HK-2 (cell line): Measurements from ENCODE around the gene TM7SF2.
"Not testable (repeated sequence)": the region's sequence is repeated elsewhere in the genome, so short reads cannot be mapped to it uniquely, and the experiment has no call there.

ENCODE experiments used
- DNase-seq: peaks from one replicate; pipeline ENCODE4 v3.0.0-alpha.2; 2018; ENCODE audit not compliant: unreplicated experiment

TM7SF2 gene

DNA sequence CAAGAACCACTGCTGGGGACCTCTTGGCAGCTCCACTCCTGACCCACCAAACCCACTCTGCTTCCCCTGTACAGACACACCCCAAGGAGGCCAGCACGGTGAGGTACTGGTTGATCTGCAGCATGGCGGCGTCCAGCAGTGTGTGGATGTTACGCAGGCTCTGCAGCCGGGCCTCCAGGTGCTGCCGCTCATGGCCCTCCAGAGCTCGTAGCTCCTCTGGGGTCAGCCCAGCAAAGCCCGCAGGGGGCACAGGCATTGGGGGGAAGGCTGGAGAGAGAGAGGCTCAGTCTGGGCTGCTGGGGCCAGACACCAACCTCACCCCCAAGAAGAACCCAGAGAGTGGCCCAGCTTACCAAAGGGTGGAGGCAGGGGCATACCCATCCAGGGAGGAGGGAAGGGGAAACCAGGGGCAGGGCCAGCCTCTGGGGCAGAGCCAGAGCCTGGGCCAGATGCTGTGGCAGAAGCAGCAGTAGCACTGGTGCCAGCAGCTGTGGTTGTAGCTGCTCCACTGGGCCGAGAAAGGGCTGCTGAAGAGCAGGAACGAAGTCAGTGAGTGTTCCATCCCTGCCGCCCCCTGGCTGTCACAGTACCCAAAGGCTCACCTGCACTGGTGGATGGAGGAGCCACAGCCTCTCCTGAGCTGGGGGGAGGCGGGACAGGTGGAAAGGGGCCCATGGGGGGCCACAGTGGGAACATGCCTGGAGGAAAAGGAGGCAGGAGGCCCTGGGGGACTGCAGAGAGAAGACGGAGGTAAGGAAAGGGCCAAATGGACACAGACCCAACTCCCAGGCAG is 18.2 kb downstream of the TM7SF2 start:
- no peak for DNase-seq

DNA sequence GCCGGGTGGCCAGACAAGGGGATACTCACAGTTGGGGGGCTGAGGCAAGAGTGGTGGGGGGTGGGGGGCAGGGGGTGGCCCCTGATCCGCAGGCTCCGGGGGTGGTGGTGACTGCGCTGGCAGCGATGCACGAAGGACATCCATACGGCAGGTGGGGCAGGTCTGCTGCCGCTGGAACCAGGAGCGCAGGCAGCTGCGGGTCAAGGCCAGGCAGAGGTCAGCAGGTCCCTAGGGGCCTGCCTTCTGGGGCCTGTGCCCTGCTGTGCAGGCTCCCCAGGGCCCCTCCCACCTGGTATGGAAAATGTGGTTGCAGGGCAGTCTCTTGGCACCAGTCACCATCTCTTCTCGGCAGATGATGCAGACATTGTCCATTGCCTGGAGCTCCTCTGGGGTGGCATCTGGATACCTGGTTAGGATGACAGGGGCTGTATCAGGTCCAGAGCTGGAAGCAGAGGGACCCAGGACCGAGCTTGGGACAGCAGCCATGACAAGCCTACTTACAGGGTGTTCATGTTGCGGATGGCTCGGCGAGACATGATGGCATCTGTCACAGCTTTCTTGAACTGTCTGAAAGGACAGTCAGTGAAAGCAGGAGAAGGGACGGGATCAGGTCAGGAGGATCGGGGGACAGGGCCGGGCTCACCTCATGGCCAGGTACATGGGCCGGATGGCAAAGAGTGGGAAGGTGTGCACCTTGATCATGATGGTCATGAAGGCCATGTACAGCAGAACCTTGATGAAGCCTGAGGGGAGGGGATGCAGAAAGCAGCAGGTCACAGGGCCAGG is 19.2 kb downstream of the TM7SF2 start:
- no peak for DNase-seq

DNA sequence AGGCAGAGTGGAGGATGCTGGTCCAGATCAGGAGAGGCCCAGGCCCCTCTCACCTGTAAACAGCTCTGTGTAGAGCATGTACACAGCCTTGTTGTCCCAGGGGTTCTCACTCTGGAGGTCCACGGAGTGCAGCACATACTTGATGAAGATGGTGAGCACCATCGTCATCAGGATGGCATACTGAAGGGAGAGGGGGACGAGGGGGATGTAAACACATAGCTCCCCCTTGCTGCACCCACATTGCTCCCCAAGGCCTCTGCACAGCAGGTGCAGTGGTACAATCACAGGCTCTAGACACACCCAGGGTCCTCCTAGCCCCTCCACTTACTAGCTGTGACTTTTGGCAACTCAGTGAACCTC is 19.7 kb downstream of the TM7SF2 start:
- DNase-seq: no peak

GRCh38 chr11:65131895-65132237 is 20.2 kb downstream of the TM7SF2 start:
- no peak for DNase-seq

GRCh38 chr11:65132238-65132987 is 20.7 kb downstream of the TM7SF2 start:
- no peak for DNase-seq

GRCh38 chr11:65132988-65133700 is 21.5 kb downstream of the TM7SF2 start:
- peak; percentile 26 for DNase-seq

GRCh38 chr11:65133724-65134123 is 22.1 kb downstream of the TM7SF2 start:
- no peak for DNase-seq

GRCh38 chr11:65134240-65134951 is 22.7 kb downstream of the TM7SF2 start, which contains the start of gene SYVN1:
Gene SYVN1, minus strand, starts transcription at chr11:65134519. Its CDS starts 918 bp downstream, at chr11:65133601.
- peak; percentile 82 for DNase-seq

DNA sequence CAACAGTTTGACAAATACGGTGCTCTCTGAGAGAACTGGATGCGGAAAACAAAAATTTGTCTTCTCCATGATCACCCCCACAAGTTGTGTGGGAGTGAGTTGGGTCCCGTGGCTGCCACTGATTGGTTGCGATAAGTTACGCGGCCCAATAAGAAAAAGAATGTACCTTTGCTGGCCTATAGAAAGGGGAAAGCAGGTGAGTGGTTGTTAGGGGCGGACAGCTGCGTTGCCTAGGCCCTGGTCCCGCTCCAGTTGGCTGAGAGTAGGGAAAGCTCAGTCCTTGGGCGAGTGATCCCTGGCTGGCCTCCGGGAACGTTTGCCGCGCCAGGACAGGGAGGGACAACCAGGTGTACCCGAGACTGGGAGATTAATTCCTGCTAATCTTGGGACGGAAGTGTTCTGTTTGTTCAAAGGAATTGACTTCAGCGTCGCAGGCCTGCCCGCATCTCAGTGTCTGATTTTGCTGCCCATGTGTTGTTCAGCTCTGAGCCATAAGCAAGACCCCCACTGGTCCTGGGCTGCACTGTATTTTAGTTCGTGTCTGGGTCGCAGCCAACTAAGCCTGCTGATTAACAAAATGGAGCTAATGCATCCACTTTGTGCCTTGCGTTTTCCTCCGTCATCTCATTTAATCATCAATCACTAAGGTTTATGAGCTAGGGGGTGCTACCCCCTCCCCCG is 23.4 kb downstream of the TM7SF2 start:
- DNase-seq: peak; percentile 80

- no peak for DNase-seq
These were observed 24.0 kb downstream of the TM7SF2 start for GRCh38 chr11:65135633-65136145.

- no peak for DNase-seq
These were observed 24.9 kb downstream of the TM7SF2 start for GRCh38 chr11:65136515-65137096.

DNA sequence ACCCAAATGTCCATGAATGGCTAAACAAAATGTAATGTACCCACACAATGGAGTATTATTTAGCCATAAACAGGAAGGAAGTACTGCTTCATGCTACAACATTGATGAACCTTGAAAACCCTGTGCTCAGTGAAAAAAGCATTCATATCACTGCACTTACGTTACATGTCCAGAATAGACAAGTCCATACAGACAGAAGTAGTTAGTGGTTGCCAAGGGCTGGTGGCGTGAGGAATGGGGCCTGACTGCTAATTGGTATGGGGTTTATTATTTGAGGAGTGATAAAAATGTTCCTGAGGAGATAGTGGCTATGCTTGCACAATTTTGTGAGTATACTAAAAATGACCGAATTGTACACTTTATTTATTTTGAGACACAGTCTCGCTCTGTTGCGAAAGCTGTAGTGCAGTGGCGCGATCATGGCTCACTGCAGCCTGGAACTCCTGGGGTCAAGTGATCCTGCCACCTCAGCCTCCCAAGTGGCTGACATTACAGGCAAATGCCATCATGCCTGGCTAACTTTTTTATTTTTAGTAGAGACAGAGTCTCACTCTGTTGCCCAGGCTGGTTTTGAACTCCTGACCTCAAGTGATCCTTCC is 30.3 kb downstream of the TM7SF2 start:
- DNase-seq: no peak

DNA sequence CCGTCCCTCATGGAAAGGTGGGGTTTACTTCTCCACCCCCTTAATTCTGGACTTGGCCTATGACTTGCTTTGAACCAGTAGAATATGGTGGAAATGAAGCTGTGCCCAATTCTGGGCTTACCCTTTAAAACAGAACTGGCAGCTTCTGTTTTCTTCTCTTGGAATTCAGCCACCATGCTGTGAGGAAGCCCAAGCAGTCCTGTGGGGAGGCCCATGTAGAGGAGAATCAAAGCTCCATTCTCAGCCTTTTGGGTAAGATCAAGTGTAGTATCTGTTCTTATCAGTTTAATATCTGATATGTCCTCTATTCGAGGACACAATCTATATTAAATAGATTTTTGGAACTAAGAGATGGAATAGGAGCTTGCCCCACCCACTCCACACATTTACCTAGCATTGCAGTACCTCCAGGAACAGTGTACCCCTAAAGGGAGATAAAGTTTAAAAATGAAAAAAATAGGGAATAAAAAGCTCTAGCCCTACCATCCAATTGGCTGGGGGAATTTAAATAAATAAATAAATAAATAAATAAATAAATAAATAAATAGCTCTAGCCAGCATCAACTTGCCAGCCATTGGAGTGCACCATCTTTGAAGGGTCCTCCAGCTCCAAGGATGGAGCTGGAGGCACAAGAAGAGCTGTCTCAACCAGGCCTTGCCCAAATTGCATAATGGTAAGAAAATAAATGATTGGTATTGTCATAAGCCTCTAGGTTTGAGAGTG is 35.8 kb downstream of the TM7SF2 start:
- no peak for DNase-seq

DNA sequence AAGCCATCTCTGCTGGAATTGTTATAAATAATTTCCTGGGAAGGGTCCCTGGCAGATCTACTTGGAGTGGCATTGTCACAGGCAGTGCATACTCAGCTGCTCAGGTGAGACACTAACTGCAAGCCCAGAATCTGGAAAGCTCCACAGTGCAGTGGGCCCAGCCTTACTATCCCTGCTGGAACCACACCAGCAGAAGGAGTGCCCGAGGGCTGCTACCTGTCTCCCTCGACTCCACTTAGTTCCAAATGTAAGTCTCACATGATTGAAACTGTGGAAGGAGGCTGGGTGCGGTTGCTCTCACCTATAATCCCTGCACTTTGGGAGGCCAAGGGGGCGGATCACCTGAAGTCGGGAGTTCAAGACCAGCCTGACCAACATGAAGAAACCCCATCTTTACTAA is 37.0 kb downstream of the TM7SF2 start:
- DNase-seq: no peak

DNA sequence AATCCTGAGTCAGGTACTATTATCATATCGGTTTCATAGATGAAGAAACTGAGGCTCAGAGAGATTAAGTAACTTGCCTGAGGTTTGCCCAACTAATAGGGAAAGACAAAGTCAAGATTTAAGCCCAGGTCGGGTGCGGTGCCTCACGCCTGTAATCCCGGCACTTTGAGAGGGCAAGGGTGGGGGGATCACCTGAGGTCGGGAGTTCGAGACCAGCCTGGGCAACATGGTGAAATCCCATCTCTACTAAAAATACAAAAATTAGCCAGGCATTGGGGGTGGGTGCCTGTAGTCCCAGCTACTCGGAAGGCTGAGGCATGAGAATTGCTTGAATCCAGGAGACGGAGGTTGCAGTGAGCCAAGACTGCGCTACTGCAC is 38.4 kb downstream of the TM7SF2 start:
- DNase-seq: not testable (repeated sequence)

DNA sequence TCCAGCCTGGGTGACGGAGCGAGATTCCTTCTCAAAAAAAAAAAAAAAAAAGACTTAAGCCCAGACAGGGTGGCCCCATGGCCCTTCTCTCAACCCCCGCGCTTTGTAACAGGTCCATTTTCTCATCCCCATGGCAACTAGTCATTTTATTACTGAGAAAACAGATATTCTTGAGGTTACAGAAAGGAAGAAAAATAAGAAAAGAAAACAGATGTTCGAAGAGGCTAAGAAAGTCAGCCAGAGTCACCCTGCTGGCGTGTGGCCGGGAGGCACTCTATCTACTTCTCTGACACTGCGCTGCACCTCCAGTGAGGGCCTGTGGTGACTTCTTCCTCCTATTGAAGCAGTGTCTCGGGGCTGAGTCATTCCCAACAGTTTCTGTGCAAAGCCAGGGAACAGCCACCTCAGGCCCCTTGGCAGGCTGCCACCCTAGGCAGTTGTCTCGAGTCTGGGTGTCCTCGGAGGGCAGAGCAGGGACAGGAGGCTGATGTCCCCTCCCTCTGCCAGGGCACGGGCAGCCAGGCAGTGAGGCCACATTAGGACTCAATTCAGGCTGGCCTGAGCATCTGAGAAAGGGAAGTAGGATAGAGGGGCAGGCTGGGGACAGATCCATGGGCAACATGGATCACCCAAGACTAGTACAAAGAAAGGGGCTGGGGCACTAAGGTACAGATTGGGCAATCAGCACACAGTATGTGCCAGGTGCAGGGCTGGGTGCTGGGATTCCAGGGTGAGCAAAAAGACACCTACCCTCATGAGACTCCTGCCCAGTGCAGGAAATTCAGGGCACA is 39.0 kb downstream of the TM7SF2 start:
- peak; percentile 82 for DNase-seq

- DNase-seq: no peak
These were observed 39.7 kb downstream of the TM7SF2 start for GRCh38 chr11:65151331-65151899.

DNA sequence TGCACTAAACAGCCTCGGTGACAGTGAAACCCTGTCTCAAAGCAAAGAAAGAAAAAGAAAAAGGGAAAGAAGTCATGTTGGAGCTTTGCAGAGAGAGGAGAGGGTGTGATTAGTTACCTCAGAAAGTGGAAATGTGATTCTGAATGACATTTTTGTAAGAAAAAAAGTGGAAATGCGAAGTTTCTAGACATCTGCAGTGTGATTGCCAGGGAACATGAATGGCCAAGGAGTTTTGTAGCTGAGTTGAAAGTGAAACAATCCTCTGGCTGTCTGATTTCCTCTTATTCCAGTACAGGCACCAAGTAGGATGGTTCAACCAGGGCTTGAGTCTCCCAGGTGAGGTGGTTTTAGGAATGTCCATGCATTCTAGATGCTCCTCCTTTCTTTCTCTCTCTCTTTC is 40.5 kb downstream of the TM7SF2 start:
- DNase-seq: no peak
